HG03565 (cell line): Measurements from ENCODE around the gene MUSK.

Experiments
- ATAC-seq: cut with Tn5 transposase; IDR thresholded peaks from one replicate; pipeline ENCODE4 v1.9.1; 2021; ENCODE audit warnings: mild to moderate bottlenecking, moderate library complexity; ENCODE audit not compliant: unreplicated experiment

The MUSK gene

GRCh38 chr9:110847671-110848070, 179.1 kb downstream of the MUSK start:
- no peak for ATAC-seq

GRCh38 chr9:110850401-110851135, 182.0 kb downstream of the MUSK start:
- no peak for ATAC-seq
